HEK293 (cell line): ENCODE data around the gene ERVMER34-1.

Source experiments
- CTCF ChIA-PET: fragments of 350-600 bp; formaldehyde crosslinking; extraction: SDS; loops from one replicate; lab custom pipeline; 2021; ENCODE audit warnings: antibody characterized with exemption; lab: Yijun Ruan, JAX
- POLR2A ChIA-PET: fragments of 300-600 bp; formaldehyde crosslinking; extraction: SDS; loops from one replicate; lab custom pipeline; 2020; ENCODE audit warnings: antibody characterized with exemption, inconsistent platforms; lab: Yijun Ruan, JAX
- H3K27ac ChIP-seq: fragments of 200-500 bp; sonication (Bioruptor generic); 2 replicates; pipeline ENCODE4 v1.5.1; 2014; ENCODE audit warnings: low read depth, low read length, control low read depth, inconsistent platforms; ENCODE audit errors: extremely low read depth
- H3K36me3 ChIP-seq, 2 experiments: fragments of 200-500 bp in 1 of 2; sonication (Bioruptor generic) in 1 of 2; 1 replicate in 1 of 2; 2 replicates in 1 of 2; pipeline ENCODE4 v1.5.1; 2014 to 2017; ENCODE audit warnings: inconsistent platforms in 2 of 2, low read length in 2 of 2; ENCODE audit not compliant: control insufficient read depth in 2 of 2, insufficient read depth in 1 of 2
- H3K4me1 ChIP-seq: fragments of 200-500 bp; sonication (Bioruptor generic); 2 replicates; pipeline ENCODE4 v1.5.1; 2014; ENCODE audit warnings: mild to moderate bottlenecking, low read length, inconsistent platforms; ENCODE audit not compliant: control insufficient read depth, insufficient read depth
- H3K4me3 ChIP-seq: 2 replicates; pipeline ENCODE4 v1.5.1; 2011; ENCODE audit warnings: low read depth, mild to moderate bottlenecking, control low read depth, low read length, moderate library complexity
- H3K9me3 ChIP-seq: fragments of 200-500 bp; sonication (Bioruptor generic); 2 replicates; pipeline ENCODE4 v1.5.1; 2014; ENCODE audit warnings: low read depth, low read length, inconsistent platforms; ENCODE audit not compliant: control insufficient read depth, insufficient read depth
- EGR2 ChIP-seq: fragments of 450-650 bp; formaldehyde crosslinking; IDR thresholded peaks from 2 replicates; pipeline ENCODE4 v1.5.1; 2016; ENCODE audit warnings: low read depth, missing biosample characterization, missing genetic modification characterization
- KLF7 ChIP-seq: fragments of 450-650 bp; formaldehyde crosslinking; IDR thresholded peaks from 2 replicates; pipeline ENCODE4 v1.5.1; 2016; ENCODE audit warnings: missing biosample characterization, missing genetic modification characterization, borderline replicate concordance
- MEIS1 ChIP-seq: sonication (generic); formaldehyde crosslinking; IDR thresholded peaks from 2 replicates; pipeline ENCODE4 v1.8.1; 2022; ENCODE audit warnings: missing genetic modification reagents, mild to moderate bottlenecking, borderline replicate concordance
- MZF1 ChIP-seq: fragments of 450-650 bp; formaldehyde crosslinking; IDR thresholded peaks from 2 replicates; pipeline ENCODE4 v1.5.1; 2017; ENCODE audit warnings: missing biosample characterization, missing genetic modification characterization, borderline replicate concordance
- SCRT1 ChIP-seq: fragments of 450-650 bp; formaldehyde crosslinking; IDR thresholded peaks from 2 replicates; pipeline ENCODE4 v1.5.1; 2016; ENCODE audit warnings: missing biosample characterization, missing genetic modification characterization, borderline replicate concordance
- SP7 ChIP-seq: fragments of 450-650 bp; formaldehyde crosslinking; IDR thresholded peaks from 2 replicates; pipeline ENCODE4 v1.5.1; 2016; ENCODE audit warnings: missing biosample characterization, missing genetic modification characterization
- TRIM28 ChIP-seq: IDR thresholded peaks from 2 replicates; pipeline ENCODE4 v1.6.1; 2011; ENCODE audit warnings: low read length, control low read depth, borderline replicate concordance
- WT1 ChIP-seq: fragments of 450-650 bp; formaldehyde crosslinking; IDR thresholded peaks from 2 replicates; pipeline ENCODE4 v1.5.1; 2016; ENCODE audit warnings: missing biosample characterization, missing genetic modification characterization
- ZBTB20 ChIP-seq: fragments of 450-650 bp; formaldehyde crosslinking; IDR thresholded peaks from 2 replicates; pipeline ENCODE4 v1.5.1; 2016; ENCODE audit warnings: missing biosample characterization, missing genetic modification characterization
- ZBTB21 ChIP-seq: fragments of 450-650 bp; formaldehyde crosslinking; IDR thresholded peaks from 2 replicates; pipeline ENCODE4 v1.5.1; 2017; ENCODE audit warnings: missing biosample characterization, missing genetic modification characterization
- ZFP37 ChIP-seq: fragments of 450-650 bp; formaldehyde crosslinking; IDR thresholded peaks from 2 replicates; pipeline ENCODE4 v1.5.1; 2016; ENCODE audit warnings: missing biosample characterization, missing genetic modification characterization
- ZNF132 ChIP-seq: fragments of 450-650 bp; formaldehyde crosslinking; IDR thresholded peaks from 2 replicates; pipeline ENCODE4 v1.5.1; 2017; ENCODE audit warnings: missing biosample characterization, missing genetic modification characterization, borderline replicate concordance
- ZNF174 ChIP-seq: fragments of 450-650 bp; formaldehyde crosslinking; IDR thresholded peaks from 2 replicates; pipeline ENCODE4 v1.5.0; 2017; ENCODE audit warnings: missing biosample characterization, mild to moderate bottlenecking, missing genetic modification characterization
- ZNF354C ChIP-seq: fragments of 450-650 bp; formaldehyde crosslinking; IDR thresholded peaks from 2 replicates; pipeline ENCODE4 v1.5.1; 2016; ENCODE audit warnings: missing biosample characterization, missing genetic modification characterization, low read depth, borderline replicate concordance
- ZNF626 ChIP-seq: fragments of 450-650 bp; sonication (Bioruptor Pico); formaldehyde crosslinking; IDR thresholded peaks from 2 replicates; pipeline ENCODE4 v1.5.1; 2018; ENCODE audit warnings: missing biosample characterization, missing genetic modification characterization, inconsistent platforms
- ZNF677 ChIP-seq: fragments of 450-650 bp; IDR thresholded peaks from 2 replicates; pipeline ENCODE4 v1.5.0; 2018; ENCODE audit warnings: missing biosample characterization, mild to moderate bottlenecking, missing genetic modification characterization, moderate library complexity
- ZNF792 ChIP-seq: fragments of 450-650 bp; formaldehyde crosslinking; IDR thresholded peaks from 2 replicates; pipeline ENCODE4 v1.5.1; 2016; ENCODE audit warnings: missing biosample characterization, missing genetic modification characterization
- ZSCAN16 ChIP-seq: fragments of 450-650 bp; formaldehyde crosslinking; IDR thresholded peaks from 2 replicates; pipeline ENCODE4 v1.5.1; 2016; ENCODE audit warnings: missing biosample characterization, missing genetic modification characterization
- TF ChIP-seq, protein P1 (sequence below): fragments of 450-650 bp; formaldehyde crosslinking; IDR thresholded peaks from 2 replicates; pipeline ENCODE4 v1.5.1; 2016; ENCODE audit warnings: missing biosample characterization, missing genetic modification characterization, borderline replicate concordance
- TF ChIP-seq, protein P2 (sequence below): fragments of 450-650 bp; formaldehyde crosslinking; IDR thresholded peaks from 2 replicates; pipeline ENCODE4 v1.5.1; 2016; ENCODE audit warnings: missing biosample characterization, missing genetic modification characterization
- TF ChIP-seq, protein P3 (sequence below): fragments of 450-650 bp; formaldehyde crosslinking; IDR thresholded peaks from 2 replicates; pipeline ENCODE4 v1.5.1; 2016; ENCODE audit warnings: missing biosample characterization, missing genetic modification characterization

ERVMER34-1 gene

DNA sequence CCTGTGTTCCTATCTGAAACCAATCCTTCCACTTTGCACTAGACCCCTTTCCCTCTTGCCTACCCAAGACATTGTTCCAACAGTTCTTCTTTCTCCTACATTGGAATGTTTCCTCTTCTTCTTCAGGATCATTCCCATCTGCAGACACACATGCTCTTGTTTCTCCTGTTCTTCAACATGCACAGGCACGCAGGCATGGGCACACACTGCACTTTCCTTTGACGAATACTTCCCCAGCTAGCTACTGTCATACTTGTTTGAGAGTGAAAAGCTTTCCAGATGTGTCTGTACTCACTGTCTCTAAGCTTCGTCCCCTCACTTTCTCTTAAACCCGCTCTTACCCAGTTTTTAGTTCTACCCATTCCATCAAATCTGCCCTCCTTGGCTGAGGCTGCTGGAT, 31.8 kb upstream of the ERVMER34-1 start:
- POLR2A ChIA-PET: no interaction called here
- no peak overlapping the region for H3K27ac ChIP-seq
- TF ChIP-seq, protein P1, sequence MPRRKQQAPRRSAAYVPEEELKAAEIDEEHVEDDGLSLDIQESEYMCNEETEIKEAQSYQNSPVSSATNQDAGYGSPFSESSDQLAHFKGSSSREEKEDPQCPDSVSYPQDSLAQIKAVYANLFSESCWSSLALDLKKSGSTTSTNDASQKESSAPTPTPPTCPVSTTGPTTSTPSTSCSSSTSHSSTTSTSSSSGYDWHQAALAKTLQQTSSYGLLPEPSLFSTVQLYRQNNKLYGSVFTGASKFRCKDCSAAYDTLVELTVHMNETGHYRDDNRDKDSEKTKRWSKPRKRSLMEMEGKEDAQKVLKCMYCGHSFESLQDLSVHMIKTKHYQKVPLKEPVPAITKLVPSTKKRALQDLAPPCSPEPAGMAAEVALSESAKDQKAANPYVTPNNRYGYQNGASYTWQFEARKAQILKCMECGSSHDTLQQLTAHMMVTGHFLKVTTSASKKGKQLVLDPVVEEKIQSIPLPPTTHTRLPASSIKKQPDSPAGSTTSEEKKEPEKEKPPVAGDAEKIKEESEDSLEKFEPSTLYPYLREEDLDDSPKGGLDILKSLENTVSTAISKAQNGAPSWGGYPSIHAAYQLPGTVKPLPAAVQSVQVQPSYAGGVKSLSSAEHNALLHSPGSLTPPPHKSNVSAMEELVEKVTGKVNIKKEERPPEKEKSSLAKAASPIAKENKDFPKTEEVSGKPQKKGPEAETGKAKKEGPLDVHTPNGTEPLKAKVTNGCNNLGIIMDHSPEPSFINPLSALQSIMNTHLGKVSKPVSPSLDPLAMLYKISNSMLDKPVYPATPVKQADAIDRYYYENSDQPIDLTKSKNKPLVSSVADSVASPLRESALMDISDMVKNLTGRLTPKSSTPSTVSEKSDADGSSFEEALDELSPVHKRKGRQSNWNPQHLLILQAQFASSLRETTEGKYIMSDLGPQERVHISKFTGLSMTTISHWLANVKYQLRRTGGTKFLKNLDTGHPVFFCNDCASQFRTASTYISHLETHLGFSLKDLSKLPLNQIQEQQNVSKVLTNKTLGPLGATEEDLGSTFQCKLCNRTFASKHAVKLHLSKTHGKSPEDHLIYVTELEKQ (tag by site-specific recombination): no peak
- TF ChIP-seq ZNF677 (tag by site-specific recombination) (no peak), ZNF354C (tag by site-specific recombination) (no peak), KLF7 (tag by site-specific recombination) (no peak)
- TF ChIP-seq, all 188 proteins: peak for 0
- H3K36me3 ChIP-seq: no peaks in the 10 kb centered on the region
- H3K9me3 ChIP-seq: no peaks in the 10 kb centered on the region
- H3K4me3 ChIP-seq: no peak overlapping the region
- CTCF ChIA-PET: no interaction called here
- H3K4me1 ChIP-seq: no peaks in the 10 kb centered on the region

DNA sequence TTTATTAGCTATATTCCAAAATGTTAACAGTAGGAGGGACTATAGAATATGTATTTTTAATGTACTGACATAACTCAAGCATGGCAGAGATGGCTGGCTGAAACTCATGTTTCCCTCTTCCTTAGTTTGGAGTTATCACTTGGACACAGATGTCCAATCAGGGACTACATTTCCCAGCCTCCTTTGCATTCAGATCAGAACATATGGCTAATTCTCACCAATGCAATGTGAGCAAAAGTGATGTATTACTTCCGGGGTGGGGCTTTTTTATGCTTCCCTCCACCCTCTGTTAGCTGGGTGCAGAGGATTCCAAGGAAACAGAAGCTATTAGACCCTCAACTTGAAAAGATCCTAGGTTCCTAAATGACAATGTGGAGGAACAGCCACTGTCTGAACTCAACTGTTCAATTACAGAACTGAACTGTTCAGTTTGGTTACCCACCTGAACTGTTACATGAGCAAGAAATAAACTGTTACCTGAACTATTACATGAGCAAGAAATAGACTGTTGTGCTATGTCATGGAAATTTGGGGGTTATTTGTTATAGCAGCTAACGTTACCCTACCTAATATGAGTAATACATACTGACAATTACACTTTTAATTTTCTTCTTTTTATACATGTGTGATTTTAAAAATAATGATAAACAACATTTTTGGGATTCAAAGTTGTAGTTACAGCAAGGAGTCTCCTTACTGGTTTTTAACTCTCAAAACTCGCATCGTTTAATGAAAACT, 29.6 kb upstream of the ERVMER34-1 start:
- CTCF ChIA-PET: no interaction called here
- TF ChIP-seq WT1 (tag by site-specific recombination): no peak
- no peak for TF ChIP-seq ZSCAN16 (tag by site-specific recombination)
- TF ChIP-seq ZBTB21 (tag by site-specific recombination): no peak
- TF ChIP-seq, all 188 proteins: peak for 0

DNA sequence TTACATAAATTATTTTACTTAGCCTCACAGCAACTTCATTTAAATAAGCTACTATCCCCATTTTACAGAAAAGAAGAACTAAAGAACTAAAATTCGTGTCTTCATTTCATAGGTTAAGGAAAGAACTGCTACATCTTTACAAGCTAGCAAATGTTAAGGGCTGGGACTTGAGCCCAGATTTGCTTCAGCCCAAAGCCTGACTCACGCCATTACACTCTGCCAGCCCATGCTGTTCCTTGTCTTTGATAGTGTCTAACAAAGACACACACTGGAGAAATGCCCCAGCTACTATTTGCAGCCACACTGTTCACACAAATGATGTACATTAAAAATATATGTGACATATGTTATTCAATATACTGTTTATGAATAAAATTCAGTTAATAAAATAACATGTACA, 29.0 kb upstream of the ERVMER34-1 start:
- H3K36me3 ChIP-seq: no peaks in the 10 kb centered on the region
- ChIA-PET CTCF (no interaction called here), POLR2A (no interaction called here)
- no peak overlapping the region for H3K27ac ChIP-seq
- H3K4me3 ChIP-seq: no peak overlapping the region
- no peaks in the 10 kb centered on the region for H3K9me3 ChIP-seq
- H3K4me1 ChIP-seq: no peaks in the 10 kb centered on the region
- TF ChIP-seq ZFP37: no peak
- TF ChIP-seq, protein P2, sequence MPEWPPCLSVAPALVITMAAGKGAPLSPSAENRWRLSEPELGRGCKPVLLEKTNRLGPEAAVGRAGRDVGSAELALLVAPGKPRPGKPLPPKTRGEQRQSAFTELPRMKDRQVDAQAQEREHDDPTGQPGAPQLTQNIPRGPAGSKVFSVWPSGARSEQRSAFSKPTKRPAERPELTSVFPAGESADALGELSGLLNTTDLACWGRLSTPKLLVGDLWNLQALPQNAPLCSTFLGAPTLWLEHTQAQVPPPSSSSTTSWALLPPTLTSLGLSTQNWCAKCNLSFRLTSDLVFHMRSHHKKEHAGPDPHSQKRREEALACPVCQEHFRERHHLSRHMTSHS (tag by site-specific recombination): no peak
- TF ChIP-seq SCRT1: no peak
- TF ChIP-seq ZNF174: no peak
- TF ChIP-seq ZSCAN16 (tag by site-specific recombination): no peak
- TF ChIP-seq SP7 (tag by site-specific recombination): no peak
- TF ChIP-seq MZF1 (tag by site-specific recombination): no peak
- no peak for TF ChIP-seq ZNF132 (tag by site-specific recombination)
- no peak for TF ChIP-seq EGR2 (tag by site-specific recombination)
- no peak for TF ChIP-seq ZBTB20 (tag by site-specific recombination)
- TF ChIP-seq ZNF792 (tag by site-specific recombination): no peak
- TF ChIP-seq TRIM28: no peak
- no peak for TF ChIP-seq ZNF354C (tag by site-specific recombination)
- TF ChIP-seq, protein P3, sequence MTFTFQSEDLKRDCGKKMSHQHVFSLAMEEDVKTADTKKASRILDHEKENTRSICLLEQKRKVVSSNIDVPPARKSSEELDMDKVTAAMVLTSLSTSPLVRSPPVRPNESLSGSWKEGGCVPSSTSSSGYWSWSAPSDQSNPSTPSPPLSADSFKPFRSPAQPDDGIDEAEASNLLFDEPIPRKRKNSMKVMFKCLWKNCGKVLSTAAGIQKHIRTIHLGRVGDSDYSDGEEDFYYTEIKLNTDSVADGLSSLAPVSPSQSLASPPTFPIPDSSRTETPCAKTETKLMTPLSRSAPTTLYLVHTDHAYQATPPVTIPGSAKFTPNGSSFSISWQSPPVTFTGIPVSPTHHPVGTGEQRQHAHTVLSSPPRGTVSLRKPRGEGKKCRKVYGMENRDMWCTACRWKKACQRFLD (tag by site-specific recombination): no peak
- TF ChIP-seq MEIS1: no peak
- no peak for TF ChIP-seq ZNF626

More for the DNA sequence above, 29.6 kb upstream of the ERVMER34-1 start:
- Histone ChIP-seq H3K9me3 (no peaks in the 10 kb centered on the region), H3K27ac (no peak overlapping the region), H3K4me3 (no peak overlapping the region), H3K4me1 (no peaks in the 10 kb centered on the region), H3K36me3 (no peaks in the 10 kb centered on the region)
- POLR2A ChIA-PET: no interaction called here
